Stimulated activated CD4-positive, alpha-beta T cell treated with anti-CD3 and anti-CD28 coated beads, Interleukin-2, amount 100 ng/mL, for 24 hours (primary cell): ENCODE data around the gene TP53BP2.
"Not testable (repeated sequence)": the region's sequence is repeated elsewhere in the genome, so short reads cannot be mapped to it uniquely, and the experiment has no call there.

Experiments
- DNase-seq, 2 donors: peaks; one replicate each; pipeline ENCODE4 v3.0.0-alpha.2; 2020

The TP53BP2 gene

DNA sequence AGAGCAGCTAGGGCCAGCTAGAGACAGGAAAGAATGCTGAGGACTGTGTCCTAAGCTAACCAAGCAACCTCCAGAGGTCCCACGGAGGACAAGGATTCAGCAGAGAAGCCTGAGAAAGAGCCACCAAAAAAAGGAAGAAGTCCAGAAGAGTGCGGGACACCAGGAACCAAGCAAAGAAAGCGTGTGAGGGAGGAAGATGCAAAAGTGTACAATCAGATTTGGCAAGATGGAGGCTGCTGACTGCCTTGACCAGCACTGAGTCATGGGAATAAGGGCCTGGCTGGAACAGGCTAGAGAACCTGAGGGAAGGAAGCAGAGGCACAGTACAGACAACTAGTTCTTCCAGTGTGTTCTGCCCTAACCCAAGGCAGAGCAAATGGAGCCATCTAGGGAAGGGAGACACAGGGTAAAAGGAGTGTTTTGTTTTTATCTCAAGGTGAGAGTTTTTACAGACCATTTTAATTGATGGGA, 18.5 kb downstream of the TP53BP2 start:
- no peak for DNase-seq

DNA sequence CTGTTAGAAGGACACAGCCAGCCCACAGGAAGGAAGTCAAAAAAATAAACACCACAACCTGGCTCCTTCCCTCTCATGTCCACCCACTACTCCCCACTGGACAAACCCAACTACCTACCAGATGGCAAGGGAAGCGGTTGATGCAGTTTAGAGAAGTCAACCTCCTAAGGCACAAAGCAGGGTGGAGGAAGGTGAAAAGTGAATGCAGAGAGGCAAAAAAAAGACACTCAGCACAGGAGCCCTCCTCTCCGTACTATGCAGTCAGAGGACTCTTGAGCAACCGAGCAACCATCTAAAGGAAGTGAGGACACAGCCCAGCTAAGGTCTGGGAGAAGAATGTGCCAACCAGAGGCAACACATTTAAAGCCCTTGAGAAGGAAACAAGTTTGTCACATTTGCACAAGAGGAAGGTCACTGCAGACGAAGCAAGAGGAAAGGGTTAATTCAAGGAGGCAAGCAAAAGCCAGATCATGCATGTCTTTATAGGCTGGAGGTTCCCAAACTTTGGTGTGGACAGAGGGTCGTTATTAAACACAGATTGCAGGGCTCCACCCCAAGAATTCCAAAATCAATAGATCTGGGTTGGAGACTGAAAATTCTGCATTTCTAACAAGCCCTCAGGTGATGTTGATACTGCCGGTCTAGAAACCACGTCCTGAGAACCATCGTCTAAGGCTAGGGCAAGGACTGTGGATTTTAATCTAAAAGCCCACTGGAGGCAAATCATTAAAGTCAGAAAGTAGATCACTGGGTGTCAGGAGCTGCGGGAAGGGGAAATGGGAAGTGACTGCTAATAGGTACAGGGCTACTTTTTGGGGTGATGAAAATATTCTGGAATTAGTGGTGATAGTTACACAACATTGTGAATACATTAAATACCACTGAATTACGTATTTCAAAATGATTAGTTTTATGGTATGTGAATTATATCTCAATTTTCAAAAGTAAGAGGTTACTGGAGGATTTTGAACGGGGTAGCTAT, 19.7 kb downstream of the TP53BP2 start:
- DNase-seq, result no peak

DNA sequence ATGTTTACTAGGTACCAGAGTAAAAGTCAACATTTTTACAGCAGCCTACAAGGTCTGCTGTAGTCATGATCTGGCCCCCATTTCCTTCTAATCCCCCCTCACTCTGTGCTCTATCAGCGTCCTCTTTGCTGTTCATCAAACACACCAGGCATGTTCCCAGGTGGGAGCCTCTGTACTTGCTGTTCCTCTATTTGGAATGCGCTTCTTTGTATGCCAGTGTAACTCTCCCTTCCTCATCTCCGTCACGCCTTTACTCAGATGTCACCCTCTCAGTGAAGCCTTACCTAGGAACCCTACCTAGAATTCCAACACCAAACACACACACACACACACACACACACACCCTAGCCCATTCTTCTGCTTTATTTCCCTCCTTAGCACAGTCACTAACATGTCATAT, 21.0 kb downstream of the TP53BP2 start:
- DNase-seq, result no peak

DNA sequence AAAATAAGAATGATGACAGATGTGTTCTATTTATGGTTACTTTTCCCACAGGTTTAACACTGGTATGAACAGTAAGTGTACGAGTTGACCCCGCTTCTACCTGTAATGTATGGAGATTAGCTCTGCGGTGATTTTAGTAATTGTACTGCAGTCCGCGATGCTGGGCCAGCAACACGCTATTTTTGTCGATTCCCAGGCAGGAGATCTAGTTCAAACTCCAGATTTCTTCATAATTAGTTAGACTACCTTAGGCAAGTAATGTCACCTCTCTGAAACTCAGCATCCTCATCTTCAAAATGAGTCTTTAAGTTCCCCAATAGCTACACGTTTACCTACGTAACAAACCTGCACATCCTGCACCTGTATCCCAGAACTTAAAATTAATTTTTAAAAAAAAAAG, 21.5 kb downstream of the TP53BP2 start:
- no peak for DNase-seq

DNA sequence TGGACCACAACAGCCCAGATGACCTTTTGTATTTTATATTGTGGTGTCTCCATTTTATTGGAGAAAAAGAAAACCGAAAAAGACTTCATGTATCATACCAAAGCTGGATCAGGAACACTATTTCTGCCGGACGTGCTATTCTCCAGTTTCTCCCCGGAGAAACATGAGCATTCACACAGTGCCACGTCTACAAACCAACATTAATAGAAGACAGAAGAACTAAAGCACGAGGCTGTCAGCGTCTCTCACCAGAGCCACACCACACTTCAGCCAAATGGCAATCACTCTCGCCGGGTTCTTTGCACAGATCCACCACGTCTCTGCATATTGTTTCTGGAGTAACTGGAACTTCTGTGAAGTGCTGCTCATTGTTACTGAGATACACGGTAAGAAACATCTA, 24.8 kb downstream of the TP53BP2 start:
- no peak for DNase-seq

DNA sequence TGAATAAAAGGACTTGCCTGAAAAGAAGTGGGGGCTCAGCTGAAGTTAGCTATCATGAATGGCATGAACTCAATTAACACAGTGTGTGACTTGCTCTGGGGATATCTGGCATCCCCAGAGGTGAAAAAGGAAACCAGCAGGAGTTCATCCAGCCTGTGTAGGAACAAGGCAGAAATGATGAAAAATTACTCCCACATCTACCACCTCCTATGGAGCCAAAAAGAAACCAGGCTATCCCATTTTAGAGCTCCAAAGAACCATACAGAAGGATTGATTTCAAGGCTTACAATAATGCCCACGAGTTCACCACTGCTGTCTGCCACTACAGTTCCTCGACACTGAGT, 25.3 kb downstream of the TP53BP2 start:
- no peak for DNase-seq

DNA sequence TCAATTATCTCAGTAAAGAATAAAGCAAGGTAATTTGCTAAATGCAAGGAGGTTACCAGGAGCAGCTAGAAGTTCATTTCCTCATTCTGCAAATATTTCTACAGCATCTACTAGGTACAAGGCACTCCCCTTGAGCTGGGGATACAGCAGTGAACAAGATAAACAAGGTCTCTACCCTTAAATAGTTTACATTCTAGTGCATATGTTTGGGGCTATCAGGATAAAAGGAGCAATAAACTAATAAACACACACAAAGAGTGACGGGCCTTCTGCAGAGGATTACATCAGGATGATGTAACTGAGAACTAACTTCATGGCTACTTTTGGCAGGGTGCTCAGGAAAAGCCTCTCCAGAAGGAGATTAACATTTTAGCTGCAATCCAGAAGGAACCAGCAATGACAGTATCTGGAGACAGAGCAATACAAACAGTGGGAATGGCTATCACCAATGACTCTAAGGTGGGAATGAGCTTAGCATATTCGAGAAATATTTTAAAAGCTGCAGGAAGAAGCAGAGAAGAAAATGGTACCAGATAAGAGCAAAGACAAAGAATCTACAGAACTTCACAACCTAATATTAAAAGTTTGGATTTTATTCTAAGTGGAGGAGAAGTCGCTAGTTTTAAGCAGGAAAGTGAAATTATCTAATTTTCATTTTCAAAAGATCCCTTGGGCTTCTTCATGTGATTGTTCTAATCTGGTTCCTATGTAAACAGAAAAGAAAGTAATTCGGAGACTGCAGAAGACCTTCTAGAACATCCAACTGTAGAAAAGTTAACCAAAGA, 25.8 kb downstream of the TP53BP2 start:
- DNase-seq, result no peak

DNA sequence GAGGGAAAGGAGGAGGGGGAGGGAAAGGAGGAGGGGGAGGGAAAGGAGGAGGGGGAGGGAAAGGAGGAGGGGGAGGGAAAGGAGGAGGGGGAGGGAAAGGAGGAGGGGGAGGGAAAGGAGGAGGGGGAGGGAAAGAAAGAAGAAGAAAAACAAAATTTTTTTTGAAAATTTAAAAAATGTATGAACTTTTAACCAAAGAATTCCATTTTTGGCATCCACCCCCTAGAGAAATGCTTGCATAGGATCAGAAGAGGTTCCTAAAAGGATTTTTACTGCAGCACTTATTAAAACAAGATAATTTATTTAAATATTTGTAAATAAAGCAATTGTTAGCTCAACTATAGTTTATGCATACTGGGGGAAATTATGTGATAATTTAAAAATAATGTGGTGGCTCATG, 28.5 kb downstream of the TP53BP2 start:
- DNase-seq, result not testable (repeated sequence)

DNA sequence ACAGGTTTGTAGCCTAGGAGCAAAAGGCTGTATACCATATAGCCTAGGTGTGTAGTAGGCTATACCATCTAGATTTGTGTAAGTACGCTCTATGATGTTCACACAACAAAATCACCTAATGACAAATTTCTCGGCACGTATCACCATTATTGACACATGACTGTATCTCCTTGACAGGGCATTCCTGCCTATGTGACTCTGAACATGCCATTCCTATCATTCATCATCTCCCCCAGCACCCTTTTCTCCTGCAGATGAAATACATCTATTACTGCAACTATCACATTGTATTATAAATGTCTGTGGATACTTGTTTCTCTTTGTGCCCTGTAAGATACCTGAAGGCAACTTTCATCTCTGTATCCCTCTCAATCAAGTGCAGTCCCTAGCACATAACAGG, 29.9 kb downstream of the TP53BP2 start:
- DNase-seq, result no peak

DNA sequence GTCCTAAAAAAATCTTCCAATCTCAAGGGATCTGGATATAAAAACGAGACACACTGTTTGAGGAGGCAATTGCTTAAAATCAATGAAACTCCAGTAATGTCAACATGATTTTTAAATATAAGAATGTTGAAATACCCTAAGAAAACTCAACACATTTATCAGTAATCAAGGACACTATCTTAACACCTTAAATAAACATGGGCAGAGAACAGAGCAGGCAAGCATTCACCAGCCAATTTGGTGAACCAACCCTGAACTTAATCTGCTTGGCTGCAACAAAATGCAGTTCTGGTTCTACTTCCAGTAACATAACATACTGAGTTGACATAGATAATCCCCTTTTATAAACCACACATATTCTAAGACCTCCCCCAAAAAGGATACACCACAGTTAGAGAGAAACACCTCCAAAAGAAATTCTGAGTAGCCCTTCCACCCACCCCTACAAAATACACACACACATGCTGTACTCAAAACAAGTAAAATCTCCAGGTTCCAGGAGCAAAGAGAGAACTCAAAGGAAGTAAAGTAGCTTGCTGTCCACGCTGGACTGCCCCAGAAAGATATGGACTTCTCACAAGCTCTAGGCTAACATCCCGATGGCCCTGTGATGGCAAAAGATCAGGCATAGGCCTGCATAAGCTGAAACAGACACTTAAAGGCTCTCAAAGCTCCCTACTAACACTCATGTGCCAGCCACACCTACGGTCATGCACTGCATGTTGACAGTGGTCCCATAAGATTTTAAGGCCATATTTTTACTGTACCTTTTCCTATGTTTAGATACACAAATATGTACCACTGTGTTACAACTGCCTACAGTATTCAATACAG, 30.5 kb downstream of the TP53BP2 start:
- no peak for DNase-seq

DNA sequence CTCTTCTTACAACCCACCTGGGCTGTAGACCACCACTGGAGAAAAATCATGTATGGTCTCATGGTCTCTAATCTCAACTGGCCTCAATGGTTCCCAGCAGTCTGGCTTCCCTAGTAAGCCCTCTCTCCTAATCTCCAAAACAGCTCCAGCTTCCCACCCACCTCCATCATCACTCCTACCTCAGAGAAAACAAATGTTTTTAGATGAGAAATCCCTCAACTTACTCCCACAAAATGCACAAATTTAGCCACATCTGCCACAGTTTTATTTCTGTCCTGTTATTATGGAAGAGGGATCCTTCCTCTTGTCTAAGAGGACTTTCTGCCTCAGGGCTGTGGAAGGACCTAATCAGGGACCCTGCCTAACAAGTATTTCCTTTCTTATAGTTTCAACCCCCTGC, 32.1 kb downstream of the TP53BP2 start:
- DNase-seq, result no peak

DNA sequence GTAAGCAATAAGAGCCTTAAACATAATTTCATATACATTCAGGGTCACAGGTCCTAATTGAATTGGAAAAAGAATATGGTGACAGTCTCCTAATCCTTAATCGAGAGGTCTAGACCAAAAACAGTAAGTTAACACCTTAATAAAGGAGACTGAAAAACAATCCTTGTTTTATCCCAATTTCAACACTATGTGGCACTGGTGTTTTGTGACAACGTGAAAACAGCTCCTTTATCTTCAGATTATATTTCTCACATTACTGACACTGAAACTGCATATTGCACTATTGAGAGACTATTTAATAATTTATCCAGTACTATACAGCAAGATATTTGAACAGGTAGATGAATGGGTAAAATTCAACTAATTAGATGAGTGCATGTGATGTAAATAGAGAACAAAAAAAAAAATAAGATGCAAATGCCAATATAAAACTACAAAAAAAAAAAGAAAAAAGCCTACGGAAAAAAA, 34.1 kb downstream of the TP53BP2 start:
- no peak for DNase-seq

DNA sequence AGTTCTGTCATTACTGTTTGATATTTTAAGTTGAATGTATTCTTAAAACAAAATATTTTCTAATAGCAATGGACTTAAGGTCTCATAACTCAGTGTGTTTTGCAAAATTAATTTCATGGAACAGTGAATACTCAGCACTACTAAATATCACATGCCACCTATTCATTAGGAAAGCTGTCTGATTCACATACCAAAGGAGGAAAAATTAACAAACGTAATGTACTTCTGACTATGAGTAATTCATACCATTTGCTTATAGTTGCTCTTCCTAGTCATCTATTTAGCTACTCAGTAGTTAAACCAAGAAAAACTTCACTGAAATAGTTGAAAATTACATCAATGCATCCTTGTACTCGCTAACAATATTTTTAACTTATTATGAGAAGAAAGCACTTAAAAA, 35.2 kb downstream of the TP53BP2 start:
- DNase-seq, result no peak

DNA sequence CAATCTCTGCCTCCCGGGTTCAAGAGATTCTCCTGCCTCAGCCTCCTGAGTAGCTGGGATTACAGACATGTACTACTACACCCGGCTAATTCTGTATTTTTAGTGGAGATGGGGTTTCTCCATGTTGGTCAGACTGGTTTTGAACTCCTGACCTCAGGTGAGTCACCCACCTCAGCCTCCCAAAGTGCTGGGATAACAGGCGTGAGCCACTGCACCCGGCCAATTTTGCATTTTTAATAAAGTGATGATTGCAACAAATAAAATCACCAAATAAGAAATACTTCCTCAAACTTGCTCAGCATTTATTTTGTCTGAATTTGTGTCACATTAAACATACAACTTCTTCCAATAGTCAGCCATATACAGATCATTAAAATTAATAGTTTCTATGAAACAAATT, 35.8 kb downstream of the TP53BP2 start:
- not testable (repeated sequence) for DNase-seq

DNA sequence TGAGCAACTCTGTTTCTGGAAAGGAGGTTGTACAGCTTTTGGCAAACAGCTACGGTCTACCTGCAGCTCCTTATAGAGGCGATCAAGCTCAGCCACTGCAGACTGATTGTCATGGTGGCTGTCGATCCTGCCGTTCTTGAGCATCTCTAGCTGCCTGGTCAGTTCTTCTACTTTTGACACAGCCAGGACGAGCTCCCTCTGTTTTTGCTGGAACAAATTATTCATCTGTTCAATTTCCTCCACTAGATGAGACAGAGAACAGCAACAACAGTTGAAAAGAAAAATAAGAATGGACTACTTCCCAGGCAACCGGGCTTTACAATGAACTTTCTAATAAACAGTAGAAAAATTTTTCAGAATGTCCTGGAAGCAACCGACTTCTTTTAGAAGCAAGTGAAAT, 42.5 kb downstream of the TP53BP2 start:
- DNase-seq, result no peak

DNA sequence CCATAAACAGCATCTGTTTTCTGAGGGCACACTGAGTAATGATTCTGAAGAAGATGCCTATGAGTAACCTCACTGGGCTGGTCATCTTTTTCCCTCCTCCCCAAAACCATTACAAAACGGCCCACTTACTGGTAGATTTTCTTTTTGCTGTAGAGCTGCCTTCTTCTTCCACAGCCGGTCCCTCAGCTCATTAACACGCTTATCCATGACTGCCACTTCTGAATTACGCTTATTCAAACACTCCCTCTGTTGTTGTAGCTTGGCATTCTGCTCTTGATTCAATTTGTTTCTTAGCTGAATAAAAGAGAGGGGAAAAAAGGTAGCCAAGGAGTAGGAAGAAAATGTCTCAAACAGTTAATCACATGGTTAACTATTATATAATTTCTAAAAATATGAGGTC, 43.1 kb downstream of the TP53BP2 start:
- DNase-seq, result no peak

DNA sequence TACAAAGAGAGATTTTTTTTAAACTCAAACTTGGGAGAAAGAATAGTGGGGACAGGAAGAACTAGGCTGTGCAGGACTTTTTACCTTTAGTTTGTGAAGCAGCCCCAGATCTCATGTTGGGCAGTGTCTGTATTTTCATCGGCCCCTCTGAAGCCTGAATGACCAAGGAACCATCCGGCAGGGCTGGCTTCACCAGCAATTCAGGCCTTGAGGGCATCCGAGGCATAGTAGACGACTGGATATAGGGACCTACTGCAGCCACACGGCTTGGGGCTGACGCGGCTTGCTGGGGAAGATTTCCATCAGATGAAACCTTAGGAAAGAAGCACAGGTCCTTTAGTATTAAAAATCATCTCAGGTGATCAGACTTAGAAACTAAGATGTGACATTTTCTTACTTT, 43.7 kb downstream of the TP53BP2 start:
- no peak for DNase-seq

DNA sequence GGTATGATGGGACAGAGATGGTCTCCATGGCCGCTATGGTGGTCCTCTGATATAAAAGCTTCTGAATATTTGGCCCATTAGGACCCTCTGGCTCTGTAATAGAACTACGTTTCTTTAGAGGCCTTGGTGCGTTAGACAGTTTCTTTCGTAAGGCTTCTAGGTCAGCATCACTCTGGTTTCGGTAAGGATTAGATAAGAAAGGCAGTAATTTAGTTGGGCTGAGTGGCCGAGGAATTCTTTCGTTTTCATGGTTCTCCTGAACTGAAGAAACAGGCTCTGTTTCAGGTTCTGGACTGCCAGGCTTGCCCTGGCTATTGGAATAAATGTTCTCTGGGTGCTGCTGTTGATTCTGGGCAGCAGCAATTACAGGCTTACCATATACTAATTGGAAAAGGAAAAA, 49.5 kb downstream of the TP53BP2 start:
- DNase-seq, result no peak

DNA sequence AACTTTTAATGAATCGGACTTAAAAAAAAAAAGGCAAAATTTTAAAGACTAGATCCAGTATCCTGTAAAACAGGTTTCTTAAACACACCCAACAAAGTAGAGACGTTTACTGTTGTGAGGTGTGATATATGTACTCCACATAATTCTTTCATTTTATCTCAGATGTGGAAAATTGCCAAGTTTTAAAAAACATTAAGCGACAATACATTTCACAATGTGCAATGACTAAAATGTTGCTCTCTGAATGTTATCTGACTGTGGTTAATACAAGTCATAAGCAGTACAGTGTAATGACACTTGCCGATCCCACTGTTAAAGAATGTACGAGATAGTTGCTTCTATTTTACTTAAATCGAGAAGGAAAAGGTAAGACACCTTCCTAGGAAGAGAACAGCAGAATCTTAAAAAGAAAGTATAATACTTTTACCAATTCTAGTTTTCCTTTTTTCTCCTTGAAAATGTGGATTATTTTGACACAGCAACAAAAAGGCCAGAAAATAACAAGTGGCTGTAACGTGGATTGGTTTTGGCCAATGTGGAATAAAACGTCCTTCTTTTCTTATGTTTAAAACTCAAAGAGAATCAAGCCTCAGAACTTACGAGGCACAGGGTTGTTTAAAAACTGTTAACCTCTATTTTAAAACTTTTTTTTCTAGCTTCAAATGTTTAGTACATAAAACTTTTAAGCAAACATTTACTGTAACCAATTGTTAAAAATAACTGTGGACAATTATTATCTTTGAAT, 51.4 kb downstream of the TP53BP2 start:
- DNase-seq, result no peak

DNA sequence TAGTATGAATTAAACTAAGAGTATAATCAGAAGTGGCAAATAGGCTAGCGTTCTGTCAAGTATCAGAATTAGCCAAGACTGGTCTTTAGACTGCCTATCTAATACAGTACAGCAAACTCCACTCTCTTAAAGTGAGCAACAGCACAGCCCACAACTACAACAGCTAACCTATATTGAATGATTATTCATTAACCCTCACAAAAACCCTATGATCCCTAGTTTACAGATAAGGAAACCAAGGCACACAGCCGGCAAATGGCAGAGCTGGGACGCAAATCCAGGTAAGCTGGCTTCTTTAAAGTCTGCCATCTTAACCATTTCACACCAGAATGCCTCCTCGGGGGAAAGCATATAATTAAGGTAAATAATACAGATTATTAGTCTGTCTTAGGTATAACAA, 52.0 kb downstream of the TP53BP2 start:
- no peak for DNase-seq

DNA sequence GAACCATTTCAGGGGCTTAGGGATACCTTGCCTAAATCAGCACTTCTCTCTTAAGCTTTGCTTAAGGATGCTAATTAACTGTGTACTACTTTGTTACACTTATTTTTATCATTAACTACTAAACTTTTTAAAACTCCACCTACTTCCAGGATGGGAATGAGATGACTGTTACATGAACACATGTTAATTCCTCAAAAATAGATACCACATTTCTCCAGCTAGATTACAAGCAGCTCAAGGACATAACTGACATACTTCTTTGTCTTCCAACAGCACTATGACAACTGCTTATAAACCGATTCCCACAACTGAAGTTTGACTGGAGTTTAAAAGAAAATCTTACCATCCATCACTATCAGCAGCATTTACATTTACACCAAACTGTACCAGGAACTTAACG, 53.7 kb downstream of the TP53BP2 start:
- no peak for DNase-seq

DNA sequence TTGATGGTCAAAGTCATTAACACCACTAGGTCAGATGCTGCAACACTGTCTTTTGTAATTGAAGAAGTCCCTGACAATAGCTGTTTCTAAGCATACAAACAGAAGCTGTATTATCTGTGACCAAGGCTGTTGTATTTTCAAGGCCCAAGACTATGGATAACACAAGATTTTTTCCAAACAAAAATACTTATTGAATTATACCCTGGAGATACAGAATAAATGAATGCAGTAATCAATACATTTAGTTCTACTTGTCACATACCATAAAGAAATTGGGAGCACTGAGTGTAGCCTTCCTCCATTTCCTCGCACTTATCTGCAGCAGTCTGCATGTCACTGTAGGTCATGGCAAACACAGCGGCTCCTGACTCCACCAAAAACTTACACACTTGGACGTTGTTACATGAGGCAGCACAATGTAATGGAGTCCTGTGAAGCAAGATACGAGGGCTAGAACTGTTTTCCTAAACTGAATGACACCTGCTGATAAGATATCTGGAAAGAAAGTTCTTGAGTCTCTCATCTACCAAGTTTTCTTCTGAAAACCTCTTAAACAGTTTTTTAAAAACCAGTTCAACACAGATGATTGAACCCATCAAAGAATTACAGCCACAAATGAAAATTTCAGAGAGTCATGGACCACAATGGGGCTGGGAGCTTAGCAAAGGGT, 56.9 kb downstream of the TP53BP2 start:
- no peak for DNase-seq
